H9 (cell line): Measurements from ENCODE around the gene TRMU. TPM values are rescaled to one million over a fixed set of nuclear protein-coding genes. Genes with fewer than 3 reads are reported as not detected.

ENCODE experiments used
- DNase-seq: peaks from one replicate; pipeline ENCODE4 v3.0.0-alpha.2; 2017
- H2AFZ ChIP-seq: one replicate; pipeline ENCODE4 v1.6.1; 2013; ENCODE audit warnings: mild to moderate bottlenecking, low read length, control low read depth, moderate library complexity
- H2AK5ac ChIP-seq: 2 replicates; pipeline ENCODE4 v1.6.1; 2013; ENCODE audit warnings: low read length, control low read depth, mixed read lengths; ENCODE audit not compliant: insufficient read length
- H2BK120ac ChIP-seq: one replicate; pipeline ENCODE4 v1.6.1; 2013; ENCODE audit warnings: low read depth, mild to moderate bottlenecking, low read length, control low read depth, inconsistent platforms; ENCODE audit not compliant: poor library complexity, severe bottlenecking
- H2BK12ac ChIP-seq: 2 replicates; pipeline ENCODE4 v1.6.1; 2013; ENCODE audit warnings: low read length, control low read depth, mixed read lengths, low read depth; ENCODE audit not compliant: insufficient read length
- H2BK15ac ChIP-seq: 2 replicates; pipeline ENCODE4 v1.6.1; 2013; ENCODE audit warnings: low read depth, low read length, control low read depth
- H2BK20ac ChIP-seq: one replicate; pipeline ENCODE4 v1.6.1; 2013; ENCODE audit warnings: low read depth, mild to moderate bottlenecking, low read length, control low read depth, inconsistent platforms; ENCODE audit not compliant: poor library complexity, severe bottlenecking
- H2BK5ac ChIP-seq: 2 replicates; pipeline ENCODE4 v1.6.1; 2013; ENCODE audit warnings: low read length, control low read depth, mixed read lengths; ENCODE audit not compliant: insufficient read length
- H3K14ac ChIP-seq: 2 replicates; pipeline ENCODE4 v1.6.1; 2013; ENCODE audit warnings: low read length, control low read depth; ENCODE audit not compliant: insufficient read depth
- H3K18ac ChIP-seq: 2 replicates; pipeline ENCODE4 v1.6.1; 2013; ENCODE audit warnings: low read depth, mild to moderate bottlenecking, mixed read lengths, low read length, control low read depth; ENCODE audit not compliant: insufficient read length
- H3K23ac ChIP-seq: 2 replicates; pipeline ENCODE4 v1.6.1; 2013; ENCODE audit warnings: low read length, control low read depth, mixed read lengths, low read depth; ENCODE audit not compliant: insufficient read length
- H3K23me2 ChIP-seq: 2 replicates; pipeline ENCODE4 v1.6.1; 2013; ENCODE audit warnings: low read depth, mild to moderate bottlenecking, mixed read lengths, low read length, control low read depth; ENCODE audit not compliant: insufficient read length, poor library complexity, severe bottlenecking
- H3K27ac ChIP-seq: 2 replicates; pipeline ENCODE4 v1.5.1; 2013; ENCODE audit warnings: low read length, control low read depth, mixed read lengths, low read depth; ENCODE audit not compliant: insufficient read length
- H3K27me3 ChIP-seq: 2 replicates; pipeline ENCODE4 v1.6.1; 2013; ENCODE audit warnings: low read length, control low read depth, inconsistent platforms; ENCODE audit not compliant: insufficient read depth
- H3K4ac ChIP-seq: 2 replicates; pipeline ENCODE4 v1.6.1; 2013; ENCODE audit warnings: low read depth, mild to moderate bottlenecking, control low read depth, inconsistent platforms, low read length, moderate library complexity
- H3K4me1 ChIP-seq: 2 replicates; pipeline ENCODE4 v1.6.1; 2013; ENCODE audit warnings: low read length, control low read depth, inconsistent platforms; ENCODE audit not compliant: insufficient read depth
- H3K4me2 ChIP-seq: 2 replicates; pipeline ENCODE4 v1.6.1; 2013; ENCODE audit warnings: low read length, control low read depth, mixed read lengths; ENCODE audit not compliant: insufficient read length, insufficient read depth
- H3K56ac ChIP-seq: 2 replicates; pipeline ENCODE4 v1.6.1; 2013; ENCODE audit warnings: low read depth, mild to moderate bottlenecking, mixed read lengths, low read length, control low read depth; ENCODE audit not compliant: insufficient read length
- H3K79me1 ChIP-seq: 2 replicates; pipeline ENCODE4 v1.6.1; 2013; ENCODE audit warnings: low read depth, mild to moderate bottlenecking, moderate library complexity, low read length, control low read depth, inconsistent platforms; ENCODE audit not compliant: insufficient read depth, poor library complexity, severe bottlenecking
- H3K79me2 ChIP-seq: 2 replicates; pipeline ENCODE4 v1.6.1; 2013; ENCODE audit warnings: low read length, control low read depth, inconsistent platforms; ENCODE audit not compliant: insufficient read depth
- H3K9ac ChIP-seq: 2 replicates; pipeline ENCODE4 v1.6.1; 2013; ENCODE audit warnings: low read length, control low read depth, mixed read lengths; ENCODE audit not compliant: insufficient read length; ENCODE audit errors: extremely low read depth
- H3K9me3 ChIP-seq: one replicate; pipeline ENCODE4 v1.6.1; 2013; ENCODE audit warnings: low read depth, low read length, inconsistent platforms; ENCODE audit not compliant: control insufficient read depth
- H3T11ph ChIP-seq: one replicate; pipeline ENCODE4 v1.6.1; 2013; ENCODE audit warnings: mild to moderate bottlenecking, low read length, control low read depth, inconsistent platforms
- H4K20me1 ChIP-seq: one replicate; pipeline ENCODE4 v1.6.1; 2013; ENCODE audit not compliant: control insufficient read depth, insufficient read length, insufficient read depth
- H4K5ac ChIP-seq: 2 replicates; pipeline ENCODE4 v1.6.1; 2013; ENCODE audit warnings: low read depth, mild to moderate bottlenecking, mixed read lengths, low read length, control low read depth; ENCODE audit not compliant: insufficient read length
- H4K8ac ChIP-seq: replicated peaks from 2 replicates; pipeline ENCODE4 v1.6.1; 2013; ENCODE audit warnings: low read length, control low read depth, mixed read lengths, low read depth; ENCODE audit not compliant: insufficient read length
- H4K91ac ChIP-seq: 2 replicates; pipeline ENCODE4 v1.6.1; 2013; ENCODE audit warnings: low read depth, mild to moderate bottlenecking, moderate library complexity, mixed read lengths, low read length, control low read depth; ENCODE audit not compliant: insufficient read length
- H3K27ac Mint-ChIP-seq, 3 experiments: 2 replicates in 2 of 3; 3 replicates in 1 of 3; pipeline ENCODE4 v1.8.0; 2020 to 2021; ENCODE audit warnings: mixed read lengths in 3 of 3, mild to moderate bottlenecking in 1 of 3, moderate library complexity in 1 of 3
- H3K27me3 Mint-ChIP-seq: 2 replicates; pipeline ENCODE4 v1.8.0; 2021; ENCODE audit warnings: low read depth, mild to moderate bottlenecking, moderate library complexity, mixed read lengths
- H3K36me3 Mint-ChIP-seq, 3 experiments: 2 replicates in 2 of 3; 3 replicates in 1 of 3; pipeline ENCODE4 v1.8.0; 2020 to 2021; ENCODE audit warnings: low read depth in 3 of 3, mixed read lengths in 3 of 3; ENCODE audit not compliant: insufficient read depth in 1 of 3
- H3K4me1 Mint-ChIP-seq, 2 experiments: 2 replicates each; pipeline ENCODE4 v1.8.0; 2020; ENCODE audit warnings: mixed read lengths in 2 of 2
- H3K4me3 Mint-ChIP-seq, 2 experiments: 2 replicates in 1 of 2; 3 replicates in 1 of 2; pipeline ENCODE4 v1.8.0; 2020 to 2021; ENCODE audit warnings: mild to moderate bottlenecking in 2 of 2, mixed read lengths in 2 of 2, moderate library complexity in 1 of 2
- H3K9me3 Mint-ChIP-seq, 2 experiments: 2 replicates in 1 of 2; 3 replicates in 1 of 2; pipeline ENCODE4 v1.8.0; 2020; ENCODE audit warnings: mild to moderate bottlenecking in 2 of 2, mixed read lengths in 2 of 2, moderate library complexity in 1 of 2
- WGBS: extraction: QIAGEN DNeasy Blood & Tissue Kit; methylation state at CpG from one replicate; pipeline ENCODE4 v1.1.7; 2013; ENCODE audit warnings: missing lambda C conversion rate, low lambda C conversion rate, mixed read lengths; ENCODE audit not compliant: insufficient read length; ENCODE audit errors: extremely low coverage; 5-methylcytosine and 5-hydroxymethylcytosine counted together
- total RNA-seq: library from RNA; stranded (reverse); gene quantifications from 2 replicates; pipeline ENCODE4 v1.2.1, GENCODE V29; 2021
- TF ChIP-seq, protein P1 (sequence below): fragments of 200-600 bp; sonication (generic); conservative IDR thresholded peaks from 3 replicates; pipeline ENCODE4 v1.8.0; 2021; ENCODE audit warnings: antibody characterized with exemption, mild to moderate bottlenecking

TRMU gene
- total RNA-seq, 1 experiment from 2014 or later, result 86.3 TPM

DNA sequence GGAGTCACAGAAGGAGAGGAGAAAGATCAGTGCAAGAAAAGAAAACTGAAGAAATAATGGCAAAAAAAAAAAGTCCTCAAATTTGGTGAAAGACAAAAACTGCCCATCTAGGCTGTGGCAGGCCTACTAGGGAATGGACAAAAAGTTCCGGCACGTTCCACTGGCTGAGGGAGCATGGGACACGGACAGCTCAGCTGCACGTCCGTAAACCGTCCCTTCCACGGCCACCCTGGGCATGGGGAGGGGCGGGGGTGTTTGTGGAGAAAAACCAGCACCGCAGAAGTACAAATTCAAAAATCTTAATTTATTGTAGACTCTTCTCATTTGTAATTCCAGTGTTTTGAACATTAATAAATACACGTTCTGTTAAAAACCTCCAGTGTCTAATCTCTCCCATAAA is 25.4 kb downstream of the TRMU start:
- Histone ChIP-seq H2BK12ac (no peak overlapping the region), H3K4ac (no peak overlapping the region), H3K79me2 (no peaks in the 10 kb centered on the region), H3K18ac (no peak overlapping the region), H3K23ac (no peak overlapping the region), H2BK20ac (no peak overlapping the region), H2BK120ac (no peak overlapping the region), H3K9ac (no peak overlapping the region), H2AFZ (no peak overlapping the region), H3K23me2 (no peaks in the 10 kb centered on the region), H3K9me3 (no peaks in the 10 kb centered on the region), H2AK5ac (no peak overlapping the region), H3K56ac (no peak overlapping the region), H4K5ac (no peak overlapping the region), H3T11ph (no peak overlapping the region), H4K20me1 (no peaks in the 10 kb centered on the region), H3K27me3 (no peaks in the 10 kb centered on the region), H3K14ac (no peak overlapping the region), H2BK5ac (no peak overlapping the region), H4K8ac (no peak overlapping the region), H2BK15ac (no peak overlapping the region), H3K4me1 (no peaks in the 10 kb centered on the region; the same call in 1 of the 2 replicates), H3K79me1 (no peaks in the 10 kb centered on the region), H3K27ac (no peak overlapping the region), H4K91ac (no peak overlapping the region), H3K4me2 (no peak overlapping the region)
- Mint-ChIP-seq H3K27ac (no peak overlapping the region), H3K27me3 (no peaks in the 10 kb centered on the region; the same call in 1 of the 2 replicates), H3K9me3 (peaks cover 2 to 8% of the 10 kb centered on the region in 2 experiments; a peak in 2 of 5 replicates), H3K36me3 (peaks cover 11 to 49% (median 47%) of the 10 kb centered on the region in 3 experiments; a peak in 6 of 7 replicates), H3K4me3 (no peak overlapping the region), H3K4me1 (no peaks in the 10 kb centered on the region; a peak in 1 of 4 replicates)
- DNase-seq, result no peak
- TF ChIP-seq, protein P1, sequence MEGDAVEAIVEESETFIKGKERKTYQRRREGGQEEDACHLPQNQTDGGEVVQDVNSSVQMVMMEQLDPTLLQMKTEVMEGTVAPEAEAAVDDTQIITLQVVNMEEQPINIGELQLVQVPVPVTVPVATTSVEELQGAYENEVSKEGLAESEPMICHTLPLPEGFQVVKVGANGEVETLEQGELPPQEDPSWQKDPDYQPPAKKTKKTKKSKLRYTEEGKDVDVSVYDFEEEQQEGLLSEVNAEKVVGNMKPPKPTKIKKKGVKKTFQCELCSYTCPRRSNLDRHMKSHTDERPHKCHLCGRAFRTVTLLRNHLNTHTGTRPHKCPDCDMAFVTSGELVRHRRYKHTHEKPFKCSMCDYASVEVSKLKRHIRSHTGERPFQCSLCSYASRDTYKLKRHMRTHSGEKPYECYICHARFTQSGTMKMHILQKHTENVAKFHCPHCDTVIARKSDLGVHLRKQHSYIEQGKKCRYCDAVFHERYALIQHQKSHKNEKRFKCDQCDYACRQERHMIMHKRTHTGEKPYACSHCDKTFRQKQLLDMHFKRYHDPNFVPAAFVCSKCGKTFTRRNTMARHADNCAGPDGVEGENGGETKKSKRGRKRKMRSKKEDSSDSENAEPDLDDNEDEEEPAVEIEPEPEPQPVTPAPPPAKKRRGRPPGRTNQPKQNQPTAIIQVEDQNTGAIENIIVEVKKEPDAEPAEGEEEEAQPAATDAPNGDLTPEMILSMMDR, result no peak
- WGBS, result no CpG with 5 or more reads among the region's 10 CpGs
